ENCODE results near the gene IGFBP7.

Gene IGFBP7

GRCh38 chr4:57037982-57038604, 72.1 kb downstream of the IGFBP7 start:
- peak; percentile 57 for DNase-seq

GRCh38 chr4:57034520-57034919, 75.7 kb downstream of the IGFBP7 start:
- no peak for DNase-seq

DNA sequence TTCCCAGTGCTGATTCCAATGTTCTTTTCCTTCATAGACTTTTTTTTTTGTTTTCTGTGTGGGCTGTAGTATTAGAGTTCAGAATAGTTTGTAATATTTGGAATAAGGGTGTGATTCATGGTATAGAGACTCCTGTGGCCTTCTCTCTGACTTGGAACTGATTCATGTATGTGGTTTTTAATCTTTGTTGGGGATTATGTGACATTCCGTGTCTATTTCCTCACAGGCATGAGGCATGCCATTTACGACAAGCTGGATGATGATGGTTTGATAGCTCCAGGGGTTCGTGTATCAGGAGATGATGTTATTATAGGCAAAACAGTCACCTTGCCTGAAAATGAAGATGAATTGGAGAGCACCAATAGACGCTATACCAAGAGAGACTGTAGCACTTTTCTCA, 87.1 kb downstream of the IGFBP7 start:
- DNase-seq: no peak

GRCh38 chr4:57020467-57021101, 89.6 kb downstream of the IGFBP7 start:
- no peak for DNase-seq

- DNase-seq: no peak
These were observed 91.2 kb downstream of the IGFBP7 start for GRCh38 chr4:57018980-57019379.

- no peak for DNase-seq
These were observed 96.6 kb downstream of the IGFBP7 start for GRCh38 chr4:57013543-57014120.

- no peak for DNase-seq
These were observed 110.4 kb downstream of the IGFBP7 start for GRCh38 chr4:56999751-57000150.

DNA sequence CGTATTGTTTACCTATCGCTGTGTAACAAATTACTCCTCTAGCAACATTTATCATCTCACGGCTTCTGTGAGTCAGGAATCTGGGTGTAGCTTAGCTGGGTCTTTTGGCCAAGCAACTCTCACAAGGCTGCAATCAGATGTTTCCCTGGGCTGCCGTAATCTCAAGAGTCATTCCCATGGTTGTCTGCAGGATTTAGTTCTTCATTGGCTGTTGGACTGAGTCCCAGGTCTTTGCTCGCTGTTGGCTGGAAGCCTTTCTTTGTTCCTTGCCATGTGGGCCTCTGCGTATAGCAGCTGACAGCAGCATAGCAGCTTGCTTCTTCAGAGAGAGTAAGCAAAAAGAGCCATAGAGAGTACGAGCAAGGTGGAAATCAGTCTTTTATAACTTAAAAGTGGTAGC, 114.7 kb downstream of the IGFBP7 start:
- peak; percentile 90 for DNase-seq

DNA sequence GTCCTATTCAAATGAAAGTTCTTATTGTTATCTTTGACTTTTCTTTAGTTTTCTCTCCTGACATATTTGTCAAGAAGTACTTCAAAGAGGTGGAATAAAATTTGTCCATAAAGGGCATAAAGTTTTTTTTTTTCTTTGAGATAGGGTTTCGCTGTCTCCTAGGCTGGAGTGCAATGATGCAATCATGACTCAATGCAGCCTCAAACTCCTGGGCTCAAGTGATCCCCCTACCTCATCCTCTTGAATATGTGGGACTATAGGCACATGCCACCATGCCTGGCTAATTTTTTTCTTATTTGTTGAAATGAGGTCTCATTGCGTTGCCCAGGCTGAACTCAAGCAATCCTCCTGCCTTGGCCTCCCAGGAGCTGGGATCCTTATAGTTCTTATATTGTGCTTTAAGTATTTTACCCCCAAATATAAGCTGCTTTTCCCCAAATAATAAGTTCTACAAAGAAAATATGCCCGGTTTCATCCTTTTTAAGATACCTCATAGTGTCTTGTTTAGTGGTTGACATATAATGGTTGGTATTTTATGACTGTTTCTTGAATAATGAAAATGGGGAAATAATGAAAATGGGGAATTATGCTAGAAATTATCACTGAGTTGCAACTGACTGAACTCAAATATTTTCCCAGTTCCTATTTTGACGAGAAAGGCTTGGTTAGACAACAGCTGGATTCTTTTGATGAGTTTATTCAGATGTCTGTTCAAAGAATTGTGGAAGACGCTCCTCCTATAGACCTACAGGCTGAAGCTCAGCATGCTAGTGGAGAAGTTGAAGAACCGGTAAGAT, 119.9 kb downstream of the IGFBP7 start:
- DNase-seq: no peak

- no peak for DNase-seq
These were observed 123.2 kb downstream of the IGFBP7 start for GRCh38 chr4:56986952-56987351.

DNA sequence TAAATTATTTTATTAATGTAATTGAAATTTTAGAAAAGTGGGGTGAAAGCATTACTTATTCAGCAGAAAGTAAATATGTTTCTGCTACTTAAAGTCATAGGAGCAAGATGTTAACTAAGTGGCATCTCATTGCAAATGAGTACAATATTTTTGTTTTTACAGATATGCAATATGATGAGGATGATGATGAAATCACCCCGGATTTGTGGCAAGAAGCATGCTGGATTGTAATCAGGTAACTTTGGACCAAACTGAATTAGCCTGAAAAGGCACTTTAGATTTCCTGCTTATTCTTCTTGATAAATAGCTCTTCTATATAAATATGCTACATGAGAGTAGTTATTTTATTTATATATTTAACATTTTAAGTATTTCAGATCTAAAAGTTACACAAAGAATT, 124.0 kb downstream of the IGFBP7 start:
- no peak for DNase-seq

- no peak for DNase-seq
These were observed 128.4 kb downstream of the IGFBP7 start for GRCh38 chr4:56981795-56982201.

Measured in midbrain (tissue), 1 donor.